Pancreas (tissue), 10 donors: ENCODE results near the gene BMERB1. TPM values are rescaled to one million over a fixed set of nuclear protein-coding genes. Genes with fewer than 3 reads are reported as not detected.

Source experiments
- ATAC-seq, 4 donors: fragments of 200-7000 bp; cut with Tn5 transposase; one replicate each; pipeline versions ENCODE4 v1.8.0 to v1.9.1; 2020; ENCODE audit warnings: mild to moderate bottlenecking in 4 of 4, moderate library complexity in 4 of 4
- DNase-seq, 6 donors: peaks; one replicate each; pipeline ENCODE4 v3.0.0-alpha.2; 2020
- FAIRE-seq: peaks from 2 replicates; lab custom pipeline; 2012; peaks lifted over from hg19 to GRCh38; lab: Jason Lieb, UNC
- H3K27ac ChIP-seq, 4 donors: fragments of 200-600 bp; sonication (generic); 1 replicate in 3 of 4; 2 replicates in 1 of 4; pipeline versions ENCODE4 v1.5.0 to v1.8.0; 2020
- H3K27me3 ChIP-seq, 4 donors: fragments of 200-600 bp; one replicate each; pipeline ENCODE4 v1.8.0; 2021
- H3K36me3 ChIP-seq, 3 donors: fragments of 200-600 bp; sonication (generic) in 1 of 3; one replicate each; pipeline versions ENCODE4 v1.5.0 to v1.8.0; 2020 to 2021
- H3K4me1 ChIP-seq, 3 donors: fragments of 200-600 bp; one replicate each; pipeline ENCODE4 v1.8.0; 2021
- H3K4me3 ChIP-seq, 4 donors: fragments of 200-600 bp; sonication (generic) in 2 of 4; one replicate each; pipeline versions ENCODE4 v1.5.0 to v1.8.0; 2020 to 2021
- H3K9me3 ChIP-seq, 4 donors: fragments of 200-600 bp; one replicate each; pipeline ENCODE4 v1.8.0; 2021
- CTCF ChIP-seq, 4 donors: fragments of 200-600 bp; sonication (generic) in 3 of 4; IDR thresholded peaks; one replicate each; pipeline versions ENCODE4 v1.5.0 to v1.8.0; 2021; ENCODE audit warnings: antibody characterized with exemption in 4 of 4
- WGBS, 2 donors: extraction: QIAGEN DNeasy Blood & Tissue Kit; methylation state at CpG; one replicate each; pipeline ENCODE4 v1.1.7; 2013; 5-methylcytosine and 5-hydroxymethylcytosine counted together
- intact Hi-C, 3 donors: fragments of 100-400 bp; cut with DNase I; formaldehyde crosslinking; loops; one replicate each; pipeline versions ENCODE4 v1.11.1 to v1.14.2; 2022
- polyA plus RNA-seq, 2 donors: library from polyadenylated mRNA; stranded (reverse); fragments of 200-250 nt; gene quantifications; one replicate each; pipeline ENCODE4 v1.2.3, GENCODE V29; 2013
- total RNA-seq, 6 donors: library from RNA; stranded (reverse); fragmentation: NEBNext Ultra II Directional in 4 of 6; extraction: Animal tissue kit (Norgen Biotek cat#: 25700) in 4 of 6; gene quantifications; one replicate each; pipeline versions ENCODE4 v1.2.1 to v1.2.4, GENCODE V29; 2021 to 2023
- donor health status: healthy with polysubstance abuse.
- donor health status: DM: no; HTN: no; CAD: no; lungs with moderate emphysema.
- donor health status: DM: no; HTN: no; CAD: no.
- donor health status: control.
- donor health status: control.
- donor health status: Bipolar disorder and iron deficiency.
- donor health status: DM: yes; HTN: yes; CAD: no.
- donor health status: DM: no; HTN: no; CAD: no.
- donor health status: DM: no; HTN: no; CAD: no.
- donor health status: DM: yes; HTN: yes; CAD: no.

The BMERB1 gene
- total and polyA plus RNA-seq, 8 donors = 10.3 to 21.7 (median 17.5) TPM

GRCh38 chr16:15492091-15492740 lies 57.8 kb downstream of the BMERB1 start:
- no peak for DNase-seq
- intact Hi-C loops = no loop called here
- ATAC-seq = no peak
- H3K36me3 ChIP-seq = no peaks in the 10 kb centered on the region
- H3K4me3 ChIP-seq = no peak overlapping the region
- no peak for FAIRE-seq
- H3K4me1 ChIP-seq = no peaks in the 10 kb centered on the region
- no peak overlapping the region for H3K27ac ChIP-seq
- H3K27me3 ChIP-seq = no peaks in the 10 kb centered on the region
- WGBS, 2 donors = 75 to 76% methylated on average over 8 of the region's 8 CpGs
- no peaks in the 10 kb centered on the region for H3K9me3 ChIP-seq
- no peak for TF ChIP-seq CTCF (IDR thresholded peaks at IDR 0.05)

GRCh38 chr16:15493466-15494180 lies 59.2 kb downstream of the BMERB1 start:
- ATAC-seq (peak in 2 of 4 donors; percentile 24 to 37), DNase-seq (no peak), FAIRE-seq (no peak)
- H3K9me3 ChIP-seq = no peaks in the 10 kb centered on the region
- intact Hi-C loops = no loop called here
- H3K4me3 ChIP-seq = no peak overlapping the region
- 79 to 84% methylated on average over 9 of the region's 9 CpGs for WGBS, 2 donors
- no peaks in the 10 kb centered on the region for H3K36me3 ChIP-seq
- H3K27ac ChIP-seq = no peak overlapping the region
- no peak for TF ChIP-seq CTCF (IDR thresholded peaks at IDR 0.05)
- no peaks in the 10 kb centered on the region for H3K27me3 ChIP-seq
- H3K4me1 ChIP-seq = no peaks in the 10 kb centered on the region

- ATAC-seq = peak in 1 of 4 donors; percentile 22
- intact Hi-C loops = no loop called here
- TF ChIP-seq CTCF (IDR thresholded peaks at IDR 0.05) = no peak
- Histone ChIP-seq H3K27me3 (no peaks in the 10 kb centered on the region), H3K4me1 (no peaks in the 10 kb centered on the region), H3K27ac (no peak overlapping the region), H3K36me3 (no peaks in the 10 kb centered on the region), H3K9me3 (no peaks in the 10 kb centered on the region), H3K4me3 (no peak overlapping the region)
- WGBS, 2 donors = 79% methylated on average over 4 of the region's 4 CpGs
- DNase-seq = no peak
- no peak for FAIRE-seq
Measured at GRCh38 chr16:15494236-15494635, 59.8 kb downstream of the BMERB1 start.

- FAIRE-seq = no peak
- Histone ChIP-seq H3K9me3 (no peaks in the 10 kb centered on the region), H3K4me1 (no peaks in the 10 kb centered on the region), H3K27ac (no peak overlapping the region), H3K36me3 (no peaks in the 10 kb centered on the region), H3K27me3 (no peaks in the 10 kb centered on the region), H3K4me3 (no peak overlapping the region)
- WGBS, 2 donors = 98 to 100% methylated on average over 2 of the region's 2 CpGs
- no peak for ATAC-seq
- intact Hi-C loops = no loop called here
- TF ChIP-seq CTCF (IDR thresholded peaks at IDR 0.05) = no peak
- no peak for DNase-seq
Measured at GRCh38 chr16:15495898-15496297, 61.5 kb downstream of the BMERB1 start.
